ENCODE measurements around the gene MRPS27.

GRCh38 chr5:72231991-72232703, 87.9 kb downstream of the MRPS27 start:
- TF ChIP-seq USF2 (IDR thresholded peaks at IDR 0.05; ENCODE audit: low read depth, low read length) (no peak), CTCF (conservative IDR thresholded peaks at IDR 0.05; ENCODE audit: low read depth, low read length) (no peak), POLR2A (IDR thresholded peaks at IDR 0.05; ENCODE audit: low read depth, low read length) (no peak), FOS (IDR thresholded peaks at IDR 0.05; ENCODE audit: low read depth, low read length) (no peak)
